Activated naive CD4-positive, alpha-beta T cell treated with anti-CD3 and anti-CD28 coated beads, Interleukin-2, amount 50 U/mL, for 16 hours (primary cell): Measurements from ENCODE around the gene HAT1.
"Not testable (repeated sequence)": the region's sequence is repeated elsewhere in the genome, so short reads cannot be mapped to it uniquely, and the experiment has no call there.

Experiments used
- DNase-seq: peaks from one replicate; pipeline ENCODE4 v3.0.0-alpha.2; 2020

Gene HAT1, protein sequence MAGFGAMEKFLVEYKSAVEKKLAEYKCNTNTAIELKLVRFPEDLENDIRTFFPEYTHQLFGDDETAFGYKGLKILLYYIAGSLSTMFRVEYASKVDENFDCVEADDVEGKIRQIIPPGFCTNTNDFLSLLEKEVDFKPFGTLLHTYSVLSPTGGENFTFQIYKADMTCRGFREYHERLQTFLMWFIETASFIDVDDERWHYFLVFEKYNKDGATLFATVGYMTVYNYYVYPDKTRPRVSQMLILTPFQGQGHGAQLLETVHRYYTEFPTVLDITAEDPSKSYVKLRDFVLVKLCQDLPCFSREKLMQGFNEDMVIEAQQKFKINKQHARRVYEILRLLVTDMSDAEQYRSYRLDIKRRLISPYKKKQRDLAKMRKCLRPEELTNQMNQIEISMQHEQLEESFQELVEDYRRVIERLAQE

DNA sequence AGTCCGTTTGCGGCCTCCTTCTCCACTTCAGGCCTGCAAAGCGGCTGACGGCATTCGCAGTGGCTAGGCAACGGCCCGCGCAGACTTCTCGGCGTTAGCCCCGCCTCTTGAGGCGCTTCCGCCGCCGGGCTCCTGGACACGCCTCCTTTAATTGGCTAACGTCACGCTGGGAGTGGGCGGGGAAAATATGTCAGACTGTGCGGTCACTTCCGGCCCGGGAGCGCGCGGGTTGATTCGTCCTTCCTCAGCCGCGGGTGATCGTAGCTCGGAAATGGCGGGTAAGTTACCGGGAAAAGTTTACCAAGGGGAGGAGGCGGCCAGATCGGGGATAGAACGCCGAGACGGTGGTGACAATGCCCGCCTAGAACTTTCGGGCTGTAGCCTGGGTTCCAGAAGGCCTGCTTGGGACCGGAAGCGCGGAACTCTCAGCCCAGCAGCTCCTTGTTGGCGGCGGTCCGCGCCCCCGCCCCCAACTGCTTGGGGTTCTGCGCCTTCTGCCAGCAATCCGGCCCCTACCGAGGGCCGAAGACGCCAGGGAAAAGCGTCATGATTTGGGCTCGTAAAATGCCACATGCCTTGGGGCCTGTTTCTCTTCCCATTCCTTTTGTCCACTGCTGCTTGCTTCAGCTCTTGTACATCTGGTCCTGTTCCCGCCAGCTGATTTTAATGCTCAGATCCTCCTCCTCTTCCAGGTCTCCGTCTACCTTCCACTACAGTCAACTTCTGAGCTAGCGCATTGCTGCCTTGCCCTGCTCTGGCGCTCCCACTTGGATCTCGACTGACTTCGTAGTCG lies at the start of gene HAT1:
Gene HAT1 (plus strand): TSS at position 232 of the 793 bp plus-strand sequence. CDS start 40 bp downstream, at position 272.
- peak; percentile 97 for DNase-seq

DNA sequence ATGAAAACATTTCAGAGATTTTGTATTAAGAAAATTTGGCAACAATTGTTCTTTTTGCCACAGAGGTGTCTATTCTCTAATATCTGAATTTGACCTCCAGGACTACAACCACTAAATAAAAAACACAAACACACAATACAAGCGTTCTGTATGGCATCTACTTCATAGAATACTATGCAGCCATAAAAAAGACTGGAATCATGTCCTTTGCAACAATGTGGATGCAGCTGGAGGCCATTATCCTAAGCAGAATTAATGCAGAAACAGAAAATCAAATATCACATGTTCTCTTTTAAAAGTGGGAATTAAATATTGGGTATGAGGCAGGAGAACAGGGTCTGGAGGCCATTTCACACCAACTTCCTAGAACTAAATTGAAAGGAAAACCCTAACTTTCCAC lies 47.7 kb upstream of the HAT1 start:
- no peak for DNase-seq

DNA sequence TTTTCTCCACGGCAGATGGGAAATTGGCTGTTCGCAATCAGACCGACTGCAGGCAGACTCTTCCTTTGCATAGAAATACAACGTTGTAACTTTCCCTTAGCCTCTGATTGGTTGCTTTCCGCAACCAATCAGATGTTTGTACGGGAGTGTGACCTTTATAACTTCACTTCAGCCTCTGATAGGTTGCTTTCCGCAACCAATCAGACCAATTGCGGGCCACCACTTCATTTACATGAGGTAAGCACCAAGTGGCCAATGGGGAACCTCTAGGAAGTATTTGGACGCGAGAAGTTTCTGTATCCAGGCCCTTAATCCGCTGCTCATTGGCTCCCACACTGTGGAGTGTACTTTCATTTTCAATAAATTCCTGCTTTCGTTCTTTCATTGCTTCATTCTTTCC lies 47.3 kb upstream of the HAT1 start:
- no peak for DNase-seq

DNA sequence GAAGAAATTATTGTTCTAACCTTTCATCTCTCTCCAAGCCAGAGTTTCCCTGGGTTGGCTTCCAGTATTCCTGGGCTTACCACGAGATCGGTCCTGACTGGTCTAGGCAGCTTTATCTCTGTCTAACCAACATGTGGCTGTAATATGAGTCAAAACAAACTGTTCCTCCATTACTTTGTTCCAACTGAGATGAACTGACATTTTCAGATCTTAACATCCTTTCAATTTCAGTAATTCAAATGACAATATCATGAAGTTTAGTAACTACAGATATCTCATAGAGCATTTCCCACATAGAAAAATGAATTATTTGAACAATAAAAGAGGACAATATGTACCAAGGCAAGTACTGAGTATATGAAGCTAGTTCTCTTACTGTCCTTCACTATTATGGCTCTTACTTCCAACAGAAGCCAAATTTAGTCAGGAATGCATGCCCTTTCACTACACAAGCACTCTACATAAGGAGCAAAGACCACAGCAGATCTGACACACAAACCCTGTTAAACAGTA lies 43.7 kb upstream of the HAT1 start:
- no peak for DNase-seq

DNA sequence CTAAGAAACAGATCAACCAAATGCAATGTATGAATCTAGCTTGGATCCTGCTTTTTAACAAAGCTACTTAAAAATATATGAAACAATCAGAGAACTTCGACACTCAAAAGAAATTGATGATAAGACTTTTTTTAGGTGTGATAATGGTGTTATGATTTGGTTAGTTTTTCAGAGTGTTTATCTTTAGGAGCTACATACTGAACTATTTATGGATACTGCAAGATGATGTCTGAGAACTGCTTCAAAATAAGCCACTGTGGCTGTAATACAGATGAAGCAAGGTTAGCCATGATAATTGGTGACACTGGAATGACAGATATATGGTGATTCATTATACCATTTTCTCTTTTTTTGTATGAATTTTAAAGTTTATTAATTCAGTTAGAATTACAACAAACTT lies 42.4 kb upstream of the HAT1 start:
- no peak for DNase-seq

DNA sequence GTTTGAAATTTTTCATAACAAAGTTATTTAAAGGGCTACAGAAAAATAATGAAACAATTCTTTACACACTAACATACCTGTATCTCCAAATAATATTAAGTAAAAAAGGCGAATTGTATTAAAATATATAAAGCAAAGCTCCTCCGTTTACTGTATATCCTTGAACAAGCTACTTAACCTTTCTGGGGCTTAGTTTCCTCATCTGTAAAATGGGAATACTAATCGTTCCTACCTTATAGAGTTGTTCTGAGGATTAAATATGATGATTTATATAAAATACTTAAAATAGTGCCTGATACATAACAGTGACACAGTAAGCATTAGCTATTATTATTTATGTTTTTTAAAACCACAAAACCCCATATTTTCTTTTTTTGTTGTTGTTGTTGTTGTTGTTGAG lies 41.5 kb upstream of the HAT1 start:
- DNase-seq: no peak

DNA sequence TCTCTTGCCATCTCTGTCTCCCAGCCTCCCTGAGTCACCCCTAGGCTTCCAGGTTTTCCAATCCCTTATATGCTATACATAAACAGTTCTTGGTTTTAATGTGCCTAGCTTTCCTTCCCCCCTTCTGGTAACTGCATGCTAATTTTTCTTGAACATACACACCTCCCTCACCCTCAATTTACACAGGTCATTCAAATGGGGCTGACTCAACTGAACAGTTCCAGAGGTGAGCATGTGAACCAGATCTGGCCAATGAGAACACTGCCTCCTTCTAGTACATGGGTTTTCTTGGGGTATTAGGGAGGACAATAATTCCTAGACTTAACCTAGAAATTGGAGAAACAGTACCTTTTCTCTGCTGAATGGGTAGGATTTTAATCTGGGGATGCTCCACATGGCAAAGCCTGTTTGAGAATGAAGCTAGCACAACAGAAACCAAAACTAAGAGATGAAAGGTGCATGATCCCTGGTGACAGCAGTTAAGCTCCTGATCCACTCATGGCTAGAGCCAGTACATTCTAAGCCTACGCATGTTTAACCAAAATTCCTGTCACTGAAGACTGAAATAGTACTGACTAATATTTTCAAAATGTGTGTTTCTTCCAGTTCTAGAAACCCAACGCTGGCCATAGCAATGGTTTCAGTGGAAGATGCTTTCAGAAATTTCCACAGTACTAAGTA lies 40.0 kb upstream of the HAT1 start:
- no peak for DNase-seq

DNA sequence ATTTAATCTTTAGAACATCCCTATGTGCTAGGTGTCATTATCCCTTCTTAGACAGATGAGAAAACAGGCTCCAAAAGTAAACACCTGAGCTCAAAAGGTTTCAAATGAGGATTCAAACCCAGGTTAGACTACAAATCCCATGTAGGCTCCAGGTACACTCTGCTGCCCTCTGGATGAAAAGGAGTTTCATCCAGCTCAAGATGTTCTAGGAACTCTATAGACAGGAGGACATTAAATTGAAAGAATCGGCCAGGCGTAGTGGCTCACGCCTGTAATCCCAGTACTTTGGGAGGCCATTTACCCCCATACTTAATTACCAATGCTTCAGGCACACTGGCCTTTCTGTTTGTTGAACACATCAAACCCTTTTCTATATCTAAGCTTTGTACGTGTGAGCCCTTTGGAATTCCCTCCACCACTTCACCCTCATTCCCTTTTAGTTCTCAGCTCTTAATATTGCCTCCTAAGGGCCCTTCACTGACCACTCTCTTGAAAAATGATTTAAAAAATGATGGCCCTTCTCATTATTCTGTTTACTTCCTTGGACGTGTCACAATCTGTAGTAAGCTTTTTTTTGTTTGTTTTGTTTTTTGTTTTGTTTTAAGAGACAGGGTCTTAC lies 38.9 kb upstream of the HAT1 start:
- no peak for DNase-seq

DNA sequence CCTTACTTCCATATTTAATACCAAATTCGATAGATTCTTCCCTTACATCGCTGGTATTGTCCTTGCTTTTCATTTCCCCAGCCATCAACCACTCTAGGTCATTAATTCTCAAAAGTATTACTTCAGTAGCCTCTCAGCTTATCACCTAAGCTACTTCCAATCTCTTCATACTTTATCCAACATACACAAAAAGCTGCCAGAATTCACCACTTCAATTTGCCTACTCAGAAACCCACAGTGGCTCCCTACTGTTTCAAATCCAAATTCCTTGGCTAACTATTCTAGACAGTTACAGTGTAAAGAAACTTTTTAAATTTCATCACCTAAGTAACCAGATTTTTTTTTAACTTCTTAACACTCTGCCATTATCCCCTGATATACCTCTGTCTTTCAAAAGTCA lies 32.9 kb upstream of the HAT1 start:
- no peak for DNase-seq

DNA sequence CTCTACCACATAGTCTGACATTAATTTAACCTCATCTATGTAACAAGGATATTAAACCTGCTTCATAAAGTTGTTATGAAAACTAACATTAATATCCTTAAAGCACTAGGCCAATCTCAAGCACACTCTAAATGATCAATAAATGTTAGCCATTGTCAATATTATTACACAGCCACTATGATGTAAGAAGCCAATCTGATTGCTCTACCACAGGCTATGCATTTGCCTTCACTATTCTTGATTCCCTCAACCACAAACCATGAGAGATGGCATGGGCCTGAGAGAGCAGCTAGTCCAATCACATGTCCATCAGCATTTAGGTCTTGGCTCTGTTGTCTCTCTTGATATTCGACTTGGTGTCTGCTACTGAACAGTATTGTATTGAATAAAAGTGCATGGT lies 32.5 kb upstream of the HAT1 start:
- no peak for DNase-seq

DNA sequence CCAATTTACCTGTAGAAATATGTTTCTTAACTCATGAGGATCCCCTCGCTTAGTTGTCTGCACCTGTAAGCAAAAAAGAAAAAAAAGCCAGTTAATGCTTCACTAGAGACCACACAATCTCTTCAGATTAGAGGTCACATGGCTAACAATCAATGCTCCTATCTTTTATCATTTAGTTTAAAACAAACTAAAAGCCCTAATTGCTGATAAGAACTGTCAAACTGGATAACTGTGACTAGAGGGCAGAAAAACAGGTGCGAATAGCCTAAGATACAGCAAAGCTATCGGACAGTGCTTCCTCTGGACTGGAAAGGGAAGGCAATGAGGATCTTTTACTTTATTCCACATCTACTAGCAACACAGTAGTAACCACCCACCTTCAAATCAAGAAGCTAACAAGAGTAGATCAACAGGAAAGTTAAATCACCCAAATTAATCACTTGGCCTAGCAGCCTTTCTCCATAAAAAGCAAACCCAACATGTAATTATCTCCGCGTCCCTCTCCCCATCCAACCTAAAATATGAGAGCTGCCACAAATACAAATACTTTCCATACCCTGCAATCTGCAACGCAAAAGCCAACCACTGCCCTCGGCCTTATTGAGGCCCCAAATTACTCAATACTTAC lies 29.0 kb upstream of the HAT1 start:
- DNase-seq: no peak

DNA sequence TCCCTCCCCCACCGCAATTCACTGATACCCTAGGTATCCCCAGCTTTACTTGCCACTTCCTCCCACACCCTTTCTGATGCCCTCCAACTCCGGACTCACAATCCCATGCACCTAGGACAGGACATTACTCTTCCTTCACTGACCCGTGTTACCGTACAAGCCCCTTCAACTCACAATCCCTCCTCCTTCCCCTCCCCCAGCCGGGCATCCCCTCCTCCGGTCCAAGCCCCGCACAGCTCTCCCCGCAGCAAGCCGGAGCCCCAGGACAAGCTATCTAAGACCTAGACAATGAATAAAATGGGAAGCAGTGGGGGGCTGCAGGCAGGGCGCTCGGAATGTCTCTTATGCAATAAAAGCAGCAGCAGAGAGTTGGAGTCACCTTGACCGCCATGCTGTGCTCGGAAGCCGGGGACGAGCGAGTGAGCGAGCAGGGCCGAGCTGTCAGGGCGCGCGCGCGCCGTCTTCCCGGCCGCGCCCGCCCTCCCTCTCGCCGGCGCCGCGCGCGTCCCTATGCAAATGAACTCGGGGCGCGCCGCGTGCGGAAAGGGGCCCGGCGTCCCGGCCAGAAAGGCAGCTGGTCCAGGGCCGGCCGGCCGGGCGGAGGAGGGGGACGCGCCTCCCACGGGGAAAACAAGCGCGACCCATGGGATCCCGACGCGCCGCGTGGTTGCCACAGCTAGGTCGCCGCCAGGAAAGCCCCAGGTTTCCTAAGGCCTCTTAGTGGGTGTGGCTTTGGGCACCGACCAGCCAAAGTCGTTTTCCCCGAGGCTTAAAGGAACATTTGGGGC lies 28.2 kb upstream of the HAT1 start, which contains the start of gene SLC25A12:
Gene SLC25A12 (minus strand): TSS at position 421 of the 788 bp plus-strand sequence. CDS start 30 bp downstream, at position 391.
- DNase-seq: peak; percentile 79

DNA sequence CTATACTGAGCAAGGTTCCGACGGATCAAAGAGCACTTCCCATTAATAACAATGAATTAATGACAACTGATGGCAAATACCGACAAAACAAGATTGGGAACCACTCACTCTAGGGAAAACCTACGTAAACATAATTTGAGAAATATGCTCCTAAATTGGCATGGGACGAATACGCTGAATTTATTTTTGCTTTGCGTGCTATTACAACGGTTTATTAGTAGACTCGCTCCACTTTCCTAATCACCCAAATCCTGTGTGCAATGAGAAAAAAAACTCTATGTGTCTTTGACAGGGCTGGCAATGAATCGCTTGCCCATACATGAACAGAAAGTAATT lies 27.7 kb upstream of the HAT1 start:
- no peak for DNase-seq

DNA sequence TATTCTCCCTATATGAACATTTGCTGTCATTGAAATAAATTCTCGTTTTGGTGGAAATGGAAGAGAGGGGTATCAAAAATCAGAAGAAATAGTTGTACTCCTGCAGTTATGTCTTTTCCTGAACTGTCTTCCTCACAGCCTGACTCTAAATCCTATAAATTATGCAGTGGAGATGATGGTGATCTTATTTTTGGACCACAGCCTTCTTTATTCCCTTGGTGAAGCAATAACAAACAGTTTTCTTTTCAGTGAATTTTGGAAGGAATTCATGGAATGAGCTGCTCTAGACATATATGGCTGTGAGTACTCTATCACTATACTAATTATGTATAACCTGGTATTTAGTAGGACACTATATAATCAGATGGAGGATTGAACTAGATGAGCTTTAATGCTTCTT lies 26.5 kb upstream of the HAT1 start:
- DNase-seq: no peak

DNA sequence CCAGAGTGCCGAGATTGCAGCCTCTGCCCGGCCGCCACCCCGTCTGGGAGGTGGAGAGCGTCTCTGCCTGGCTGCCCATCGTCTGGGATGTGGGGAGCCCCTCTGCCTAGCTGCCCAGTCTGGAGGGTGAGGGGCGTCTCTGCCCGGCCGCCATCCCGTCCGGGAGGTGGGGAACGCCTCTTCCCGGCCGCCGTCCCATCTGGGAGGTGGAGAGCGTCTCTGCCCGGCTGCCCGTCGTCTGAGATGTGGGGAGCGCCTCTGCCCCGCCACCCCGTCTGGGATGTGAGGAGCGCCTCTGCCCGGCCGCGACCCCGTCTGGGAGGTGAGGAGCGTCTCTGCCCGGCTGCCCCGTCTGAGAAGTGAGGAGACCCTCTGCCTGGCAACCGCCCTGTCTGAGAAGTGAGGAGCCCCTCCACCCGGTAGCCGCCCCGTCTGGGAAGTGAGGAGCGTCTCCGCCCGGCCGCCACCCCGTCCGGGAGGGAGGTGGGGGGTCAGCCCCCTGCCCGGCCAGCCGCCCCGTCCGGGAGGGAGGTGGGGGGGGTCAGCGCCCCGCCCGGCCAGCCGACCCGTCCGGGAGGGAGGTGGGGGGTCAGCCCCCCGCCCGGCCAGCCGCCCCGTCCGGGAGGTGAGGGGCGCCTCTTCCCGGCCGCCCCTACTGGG lies 22.5 kb upstream of the HAT1 start:
- DNase-seq: not testable (repeated sequence)

DNA sequence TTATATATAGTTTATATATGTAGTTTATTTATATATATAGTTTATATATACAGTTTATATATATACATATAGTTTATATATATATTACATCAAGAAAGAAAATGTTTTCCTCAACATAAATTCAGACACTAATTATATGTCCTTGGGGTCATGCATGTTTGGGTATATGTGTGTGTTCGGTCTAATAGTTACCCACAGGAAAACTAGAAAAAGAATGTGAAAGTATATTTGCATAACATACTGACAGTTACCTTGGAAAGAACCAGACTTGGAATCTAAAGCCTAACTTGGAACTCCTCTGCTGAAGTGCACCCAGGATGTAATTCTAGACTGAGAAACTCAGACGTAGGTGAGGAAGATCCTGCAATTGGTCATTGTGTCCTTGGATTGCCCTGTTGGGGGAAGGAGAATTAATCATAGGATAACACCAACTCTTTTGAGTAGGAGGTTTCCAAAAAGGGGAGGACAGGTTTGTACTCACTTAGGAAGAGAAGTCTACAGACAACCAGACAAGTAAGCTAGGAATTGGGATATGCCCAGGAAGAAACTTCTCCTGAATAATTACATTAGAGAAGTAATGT lies 19.3 kb upstream of the HAT1 start:
- no peak for DNase-seq

DNA sequence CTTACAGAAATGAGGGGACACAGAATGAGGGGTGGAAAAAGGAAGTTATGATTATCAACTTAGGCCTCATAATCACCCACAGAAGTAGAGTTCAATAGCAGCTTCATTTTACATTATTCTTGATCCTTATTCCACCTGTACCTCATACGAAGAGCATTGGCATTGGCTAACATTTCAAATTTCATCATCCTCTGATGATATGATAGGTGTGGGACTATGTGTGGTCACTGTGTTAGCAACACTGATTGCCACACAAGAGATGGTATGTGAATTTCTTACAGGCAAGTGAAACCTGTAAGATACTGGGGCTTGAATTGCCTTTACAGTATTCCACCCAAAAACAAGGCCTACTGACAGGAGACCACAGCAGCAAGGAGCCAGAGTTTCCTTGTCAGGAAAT lies 14.0 kb upstream of the HAT1 start:
- DNase-seq: no peak

DNA sequence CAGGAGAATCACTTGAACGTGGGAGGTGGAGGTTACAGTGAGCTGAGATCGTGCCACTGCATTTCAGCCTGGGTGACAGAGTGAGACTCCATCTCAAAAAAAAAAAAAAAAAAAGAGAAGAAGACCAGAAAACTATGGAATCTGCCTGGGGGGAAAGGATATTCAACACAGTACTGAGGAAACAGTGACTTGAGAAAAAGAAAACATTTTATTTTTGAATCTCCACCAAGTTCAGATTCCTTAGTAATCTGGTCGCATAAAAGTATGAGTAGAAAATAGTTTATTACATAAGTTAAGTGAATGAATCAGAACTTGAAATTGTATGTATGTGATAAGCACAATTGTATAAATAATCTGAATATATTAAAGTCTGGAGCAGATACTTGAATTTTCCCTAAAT lies 13.0 kb upstream of the HAT1 start:
- DNase-seq: no peak

DNA sequence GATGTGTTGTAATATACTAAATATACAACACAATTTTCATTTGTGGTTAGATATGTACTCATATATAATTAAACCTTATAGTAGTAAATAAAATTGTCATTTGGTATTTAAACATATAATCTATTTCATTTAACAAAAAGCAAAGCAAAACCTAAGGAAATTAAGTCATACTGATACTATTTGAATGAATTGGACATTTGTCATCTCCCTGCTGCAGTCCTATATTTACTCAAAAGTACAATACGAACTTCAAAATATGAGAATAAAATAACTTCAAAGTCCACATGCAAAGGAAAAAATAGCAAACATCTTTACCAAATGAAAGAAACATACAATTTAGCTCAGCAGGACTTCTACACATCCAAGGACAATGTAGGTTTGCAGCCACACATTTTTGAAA lies 11.8 kb upstream of the HAT1 start:
- DNase-seq: no peak

DNA sequence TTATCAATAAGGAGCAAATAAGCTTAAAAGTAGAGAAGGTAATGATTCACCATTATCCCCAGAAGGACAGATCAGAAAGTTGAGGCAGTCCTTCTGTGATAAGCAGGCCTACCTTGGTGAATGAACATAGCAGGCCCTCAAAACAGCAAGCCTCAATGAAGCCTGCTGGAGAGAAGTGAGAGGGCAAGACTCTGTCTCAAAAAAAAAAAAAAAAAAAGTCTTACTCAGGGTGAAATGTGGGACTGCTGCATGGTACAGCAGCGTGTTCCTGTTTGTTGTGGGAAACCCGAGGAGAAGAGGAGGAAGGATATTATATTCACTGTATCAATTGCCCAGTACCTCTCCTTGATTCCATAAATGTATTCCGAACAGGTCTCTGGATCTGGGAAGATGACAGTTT lies 8.7 kb upstream of the HAT1 start:
- no peak for DNase-seq

DNA sequence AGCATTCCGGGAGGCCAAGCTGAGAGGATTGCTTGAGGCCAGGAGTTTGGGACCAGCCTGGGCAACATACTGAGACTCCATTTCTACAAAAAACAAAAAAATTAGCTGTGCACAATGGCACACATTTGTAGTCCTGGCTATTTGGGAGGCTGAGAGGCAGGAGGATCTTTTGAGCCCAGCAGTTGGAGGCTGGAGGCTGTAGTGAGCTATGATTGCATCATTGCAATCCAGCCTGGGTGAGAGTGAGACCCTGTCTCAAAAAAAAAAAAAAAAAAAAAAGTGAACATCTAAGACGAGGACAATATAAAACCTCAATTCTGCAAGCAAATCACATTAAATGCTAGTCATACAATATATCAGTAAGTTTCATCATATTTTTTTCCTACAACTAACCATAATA lies 2.8 kb upstream of the HAT1 start:
- no peak for DNase-seq
